ENCODE data around the gene COL6A3. TPM values are rescaled to one million over a fixed set of nuclear protein-coding genes. Genes with fewer than 3 reads are reported as not detected.

The COL6A3 gene
- 1.7 and 13.0 TPM in 2 replicates for total RNA-seq

GRCh38 chr2:237413777-237414661 is at the start of gene COL6A3:
Gene COL6A3 (minus strand): TSS chr2:237414164. CDS start chr2:237396817, 17,347 bp downstream.
- peak within 1 kb of the TSS; percentile 16 for H3K4me3 ChIP-seq (ENCODE audit: low read depth, low read length)
- TF ChIP-seq CTCF (conservative IDR thresholded peaks at IDR 0.05; ENCODE audit: low read depth, low read length) = no peak
- no peak for DNase-seq (ENCODE audit: low read depth)

- no peak overlapping the region for H3K4me3 ChIP-seq (ENCODE audit: low read depth, low read length)
- TF ChIP-seq CTCF (conservative IDR thresholded peaks at IDR 0.05; ENCODE audit: low read depth, low read length) = no peak
- DNase-seq (ENCODE audit: low read depth) = no peak
Measured at GRCh38 chr2:237459741-237460174, 45.8 kb upstream of the COL6A3 start.

GRCh38 chr2:237459226-237459625 is 45.3 kb upstream of the COL6A3 start:
- no peak for DNase-seq (ENCODE audit: low read depth)
- TF ChIP-seq CTCF (conservative IDR thresholded peaks at IDR 0.05; ENCODE audit: low read depth, low read length) = no peak
- H3K4me3 ChIP-seq (ENCODE audit: low read depth, low read length) = no peak overlapping the region

- no peak for TF ChIP-seq CTCF (conservative IDR thresholded peaks at IDR 0.05; ENCODE audit: low read depth, low read length)
- no peak for DNase-seq (ENCODE audit: low read depth)
Measured at GRCh38 chr2:237458519-237458918, 44.6 kb upstream of the COL6A3 start.

GRCh38 chr2:237457388-237457941 is 43.5 kb upstream of the COL6A3 start:
- H3K4me3 ChIP-seq (ENCODE audit: low read depth, low read length) = no peak overlapping the region
- no peak for DNase-seq (ENCODE audit: low read depth)
- TF ChIP-seq CTCF (conservative IDR thresholded peaks at IDR 0.05; ENCODE audit: low read depth, low read length) = no peak

More at GRCh38 chr2:237458519-237458918, 44.6 kb upstream of the COL6A3 start:
- no peak overlapping the region for H3K4me3 ChIP-seq (ENCODE audit: low read depth, low read length)

GRCh38 chr2:237456200-237456843 is 42.4 kb upstream of the COL6A3 start:
- DNase-seq (ENCODE audit: low read depth) = no peak
- no peak overlapping the region for H3K4me3 ChIP-seq (ENCODE audit: low read depth, low read length)
- no peak for TF ChIP-seq CTCF (conservative IDR thresholded peaks at IDR 0.05; ENCODE audit: low read depth, low read length)
